Prostate gland (tissue), 2 donors: ENCODE data around the gene TMEM178B.

Experiments
- CTCF ChIP-seq, 4 experiments: fragments of 200-600 bp in 2 of 4; fragments of 450-650 bp in 2 of 4; sonication (generic) in 2 of 4; IDR thresholded peaks; 1 replicate in 3 of 4; 2 replicates in 1 of 4; pipeline ENCODE4 v1.5.1; 2016 to 2019; ENCODE audit warnings: antibody characterized with exemption in 4 of 4, mild to moderate bottlenecking in 2 of 4, moderate library complexity in 2 of 4
- POLR2A ChIP-seq: fragments of 450-650 bp; IDR thresholded peaks from one replicate; pipeline ENCODE4 v1.6.1; 2016; ENCODE audit warnings: antibody characterized with exemption, mild to moderate bottlenecking
- POLR2AphosphoS5 ChIP-seq: sonication (generic); formaldehyde crosslinking; IDR thresholded peaks from one replicate; pipeline ENCODE4 v1.6.1; 2017; ENCODE audit warnings: antibody characterized with exemption

- no peak for TF ChIP-seq CTCF (IDR thresholded peaks at IDR 0.05)
- no peak for TF ChIP-seq POLR2A
- TF ChIP-seq POLR2AphosphoS5 = no peak
Observed at GRCh38 chr7:141525973-141526514, 452.2 kb downstream of the TMEM178B start.
